Sigmoid colon (tissue), 4 donors: ENCODE data around the gene CKB.
A peak's percentile ranks its signal among the peaks of the same experiment; 100 is the strongest.

ENCODE experiments used
- CTCF ChIP-seq, 4 experiments: fragments of 450-650 bp in 3 of 4; fragments of 200-600 bp in 1 of 4; IDR thresholded peaks; one replicate each; pipeline ENCODE4 v1.5.1; 2016 to 2019; ENCODE audit warnings: antibody characterized with exemption in 4 of 4, mild to moderate bottlenecking in 3 of 4, moderate library complexity in 2 of 4
- EP300 ChIP-seq, 4 donors: sonication (generic); formaldehyde crosslinking; IDR thresholded peaks; one replicate each; pipeline ENCODE4 v1.6.1; 2017; ENCODE audit warnings: antibody characterized with exemption in 4 of 4
- POLR2A ChIP-seq, 2 donors: fragments of 450-650 bp; IDR thresholded peaks; one replicate each; pipeline ENCODE4 v1.6.1; 2016; ENCODE audit warnings: antibody characterized with exemption in 2 of 2, mild to moderate bottlenecking in 2 of 2, moderate library complexity in 2 of 2
- POLR2AphosphoS5 ChIP-seq, 4 donors: sonication (generic); formaldehyde crosslinking; IDR thresholded peaks; one replicate each; pipeline ENCODE4 v1.6.1; 2017; ENCODE audit warnings: antibody characterized with exemption in 4 of 4

GRCh38 chr14:103562429-103563225 lies 40.0 kb upstream of the CKB start, which contains the start of the genes BAG5 and COA8:
- TF ChIP-seq CTCF (IDR thresholded peaks at IDR 0.05) (no peak), POLR2A (IDR thresholded peaks at IDR 0.05) (peak; percentile 54 to 72), POLR2AphosphoS5 (IDR thresholded peaks at IDR 0.05) (peak; percentile 88 to 98 (median 92)), EP300 (IDR thresholded peaks at IDR 0.05) (no peak)
